GM12891 (cell line): Measurements from ENCODE around the gene GLIS1.

Source experiments
- PAX5 ChIP-seq: IDR thresholded peaks from 2 replicates; pipeline ENCODE4 v1.6.1; 2011; ENCODE audit warnings: low read length, moderate library complexity, mild to moderate bottlenecking; ENCODE audit not compliant: insufficient read depth, severe bottlenecking
- POLR2A ChIP-seq: IDR thresholded peaks from 2 replicates; pipeline ENCODE4 v1.6.1; 2011; ENCODE audit warnings: low read depth, low read length, control low read depth
- POLR2AphosphoS5 ChIP-seq: IDR thresholded peaks from 2 replicates; pipeline ENCODE4 v1.6.1; 2011; ENCODE audit warnings: low read depth, low read length, control low read depth
- TAF1 ChIP-seq: IDR thresholded peaks from 2 replicates; pipeline ENCODE4 v1.6.1; 2011; ENCODE audit warnings: low read depth, low read length, control low read depth

DNA sequence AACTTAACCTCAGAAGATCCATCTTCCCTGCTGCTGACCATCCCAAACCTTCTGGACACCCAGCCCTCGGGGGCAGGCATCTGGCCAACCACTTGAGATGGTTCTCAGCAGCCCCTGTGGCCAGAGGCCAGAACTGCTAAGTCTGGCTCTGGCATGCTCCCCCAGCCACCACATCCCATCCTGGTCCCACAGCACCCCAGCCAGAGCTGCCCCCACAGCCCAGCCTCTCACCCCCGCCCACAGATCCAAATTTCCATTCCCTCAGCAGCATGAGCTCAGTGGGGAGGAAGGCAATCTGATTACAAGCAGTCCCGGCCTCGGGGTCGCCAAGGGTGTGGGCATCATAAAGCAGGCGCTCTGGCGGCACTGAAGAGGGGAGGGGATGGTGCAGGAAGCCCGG lies 45.6 kb downstream of the GLIS1 start:
- TF ChIP-seq POLR2AphosphoS5, result no peak
- TF ChIP-seq POLR2A, result no peak
- no peak for TF ChIP-seq TAF1
- no peak for TF ChIP-seq PAX5
